Esophagus (tissue), 2 donors: Measurements from ENCODE around the gene ALCAM. TPM values are rescaled to one million over a fixed set of nuclear protein-coding genes. Genes with fewer than 3 reads are reported as not detected.

ENCODE experiments used
- H3K27ac ChIP-seq, 2 donors: one replicate each; pipeline ENCODE4 v1.5.1; 2013; ENCODE audit warnings: low read depth in 2 of 2, mild to moderate bottlenecking in 2 of 2, inconsistent platforms in 1 of 2, low read length in 1 of 2, moderate library complexity in 1 of 2
- H3K27me3 ChIP-seq, 2 donors: one replicate each; pipeline ENCODE4 v1.6.1; 2013; ENCODE audit warnings: low read length in 2 of 2, control low read depth in 1 of 2, mild to moderate bottlenecking in 1 of 2; ENCODE audit not compliant: insufficient read depth in 2 of 2, control insufficient read depth in 1 of 2
- H3K36me3 ChIP-seq, 2 donors: one replicate each; pipeline ENCODE4 v1.6.1; 2013; ENCODE audit warnings: low read length in 1 of 2; ENCODE audit not compliant: control insufficient read depth in 2 of 2, insufficient read depth in 2 of 2
- H3K4me1 ChIP-seq, 2 donors: one replicate each; pipeline ENCODE4 v1.6.1; 2013; ENCODE audit warnings: low read length in 1 of 2; ENCODE audit not compliant: control insufficient read depth in 2 of 2, insufficient read depth in 2 of 2
- H3K4me3 ChIP-seq, 2 donors: one replicate each; pipeline ENCODE4 v1.5.1; 2013; ENCODE audit warnings: low read length in 2 of 2, mild to moderate bottlenecking in 2 of 2, low read depth in 1 of 2, moderate library complexity in 1 of 2
- H3K9me3 ChIP-seq, 2 donors: one replicate each; pipeline ENCODE4 v1.6.1; 2013; ENCODE audit warnings: mild to moderate bottlenecking in 2 of 2, low read depth in 1 of 2, low read length in 1 of 2, moderate library complexity in 1 of 2; ENCODE audit not compliant: control insufficient read depth in 2 of 2, insufficient read depth in 1 of 2
- WGBS, 2 donors: extraction: QIAGEN DNeasy Blood & Tissue Kit; methylation state at CpG; one replicate each; pipeline ENCODE4 v1.1.7; 2013; 5-methylcytosine and 5-hydroxymethylcytosine counted together
- polyA plus RNA-seq, 2 donors: library from polyadenylated mRNA; stranded (reverse); fragments of 200-250 nt; gene quantifications; one replicate each; pipeline ENCODE4 v1.2.3, GENCODE V29; 2013
- donor health status: healthy with polysubstance abuse.
- donor health status: Bipolar disorder and iron deficiency.

ALCAM gene
- polyA plus RNA-seq, 2 donors, result 3.3 to 5.4 TPM

DNA sequence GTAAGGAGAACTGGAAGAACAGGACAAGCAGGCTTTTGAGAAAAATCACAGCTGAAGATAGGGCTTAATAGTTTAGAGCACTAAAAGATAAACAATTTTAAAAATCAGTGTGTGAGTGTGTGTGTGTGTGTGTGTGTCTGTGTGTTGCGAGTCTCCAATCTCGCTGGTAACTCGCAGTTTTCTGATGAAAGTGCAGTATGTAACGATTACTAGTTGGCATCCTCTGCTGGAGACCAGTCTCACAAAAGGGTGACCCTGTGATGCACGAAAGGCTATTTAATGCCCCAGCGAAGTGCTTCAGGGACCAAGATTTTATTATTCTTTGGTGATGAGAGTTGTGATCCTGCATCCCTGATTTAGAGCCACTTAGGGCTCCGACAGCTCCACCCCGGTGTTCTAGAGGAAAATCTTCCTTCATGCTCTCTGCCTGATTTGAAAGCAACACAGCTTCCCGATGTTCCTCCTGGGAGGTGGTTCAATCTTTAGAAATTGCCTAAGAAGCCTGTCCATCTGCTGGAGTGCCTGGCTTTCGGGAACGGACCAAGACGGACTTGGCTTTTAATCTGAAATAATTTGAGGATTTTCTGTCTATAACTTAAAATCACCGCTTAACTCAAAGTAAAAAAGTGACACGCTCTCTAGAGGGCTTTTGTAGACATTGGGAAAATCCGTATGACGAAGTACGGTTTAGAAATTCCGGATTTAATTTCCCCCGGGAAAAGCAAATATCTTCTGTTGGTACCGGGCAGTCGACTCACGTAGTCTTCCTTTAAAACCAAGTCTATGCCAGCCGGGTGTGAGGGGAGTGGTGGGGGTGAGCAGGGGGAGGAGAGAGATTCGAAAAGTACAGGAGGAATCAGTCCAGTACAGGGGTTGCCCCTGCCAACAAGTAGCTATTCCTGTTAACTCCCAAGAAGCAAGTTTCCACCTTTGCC lies 1.1 kb upstream of the ALCAM start:
- WGBS, 2 donors, result 4 to 5% methylated on average over 24 of the region's 24 CpGs
- H3K4me1 ChIP-seq, result peaks cover 0 to 2% of the 10 kb centered on the region in 2 donors
- H3K4me3 ChIP-seq, result peak overlapping the region; percentile 39 to 85
- no peaks in the 10 kb centered on the region for H3K9me3 ChIP-seq
- peak overlapping the region in 1 of 2 donors; percentile 38 for H3K27ac ChIP-seq
- H3K27me3 ChIP-seq, result no peaks in the 10 kb centered on the region
- H3K36me3 ChIP-seq, result no peaks in the 10 kb centered on the region

DNA sequence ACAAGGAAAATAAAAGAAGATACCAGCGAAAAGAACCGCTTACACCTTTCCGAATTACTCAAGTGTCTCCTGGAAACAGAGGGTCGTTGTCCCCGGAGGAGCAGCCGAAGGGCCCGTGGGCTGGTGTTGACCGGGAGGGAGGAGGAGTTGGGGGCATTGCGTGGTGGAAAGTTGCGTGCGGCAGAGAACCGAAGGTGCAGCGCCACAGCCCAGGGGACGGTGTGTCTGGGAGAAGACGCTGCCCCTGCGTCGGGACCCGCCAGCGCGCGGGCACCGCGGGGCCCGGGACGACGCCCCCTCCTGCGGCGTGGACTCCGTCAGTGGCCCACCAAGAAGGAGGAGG lies 325 bp downstream of the ALCAM start:
- 0% methylated on average over 26 to 29 of the region's 29 CpGs for WGBS, 2 donors

DNA sequence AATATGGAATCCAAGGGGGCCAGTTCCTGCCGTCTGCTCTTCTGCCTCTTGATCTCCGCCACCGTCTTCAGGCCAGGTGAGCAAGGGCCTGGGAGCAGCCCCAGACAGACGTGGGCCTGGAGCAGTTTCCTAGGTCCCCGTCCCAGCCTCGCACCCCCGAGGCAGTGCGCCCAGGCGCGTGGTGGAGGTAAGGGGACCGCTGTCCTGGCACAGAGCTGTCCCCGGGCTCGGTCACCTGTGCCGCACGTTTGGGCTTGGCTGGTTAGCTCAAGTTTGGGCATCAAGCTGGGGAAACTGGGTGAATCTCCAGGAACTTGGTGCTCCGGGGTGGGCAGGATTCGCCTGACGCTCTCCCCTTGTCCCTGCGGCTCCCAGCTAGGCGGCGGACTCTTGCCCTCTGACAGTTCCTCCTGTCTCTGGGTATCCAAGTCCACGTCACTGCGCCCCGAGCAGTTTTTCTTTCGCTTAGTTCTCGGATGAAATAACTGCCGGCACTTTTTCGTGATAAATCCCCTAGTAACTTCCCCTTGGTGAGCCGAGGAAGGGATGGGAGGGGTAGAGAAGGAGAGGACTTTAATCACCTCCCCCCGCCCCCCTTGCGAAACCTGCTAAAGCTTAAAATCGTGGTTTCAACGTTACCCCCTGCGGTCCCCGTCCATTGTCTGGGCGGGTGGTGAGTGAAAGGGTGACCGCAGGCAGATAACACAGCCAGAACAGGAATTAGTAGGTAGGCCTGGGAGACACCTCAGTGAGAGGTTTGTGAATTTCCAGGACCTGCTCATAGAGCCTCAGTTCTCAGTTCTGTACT lies 901 bp downstream of the ALCAM start:
- H3K27me3 ChIP-seq, result no peaks in the 10 kb centered on the region
- H3K36me3 ChIP-seq, result no peaks in the 10 kb centered on the region
- peak overlapping the region; percentile 54 to 76 for H3K27ac ChIP-seq
- peak overlapping the region; percentile 71 to 85 for H3K4me3 ChIP-seq
- H3K4me1 ChIP-seq, result peaks cover 0 to 2% of the 10 kb centered on the region in 2 donors
- WGBS, 2 donors, result 1 to 2% methylated on average over 37 of the region's 37 CpGs
- no peaks in the 10 kb centered on the region for H3K9me3 ChIP-seq

More for the DNA sequence above, 325 bp downstream of the ALCAM start:
- peak overlapping the region; percentile 54 to 76 for H3K27ac ChIP-seq
- H3K36me3 ChIP-seq, result no peaks in the 10 kb centered on the region
- H3K4me3 ChIP-seq, result peak overlapping the region; percentile 71 to 85
- H3K4me1 ChIP-seq, result peaks cover 0 to 2% of the 10 kb centered on the region in 2 donors
- no peaks in the 10 kb centered on the region for H3K27me3 ChIP-seq
- H3K9me3 ChIP-seq, result no peaks in the 10 kb centered on the region

DNA sequence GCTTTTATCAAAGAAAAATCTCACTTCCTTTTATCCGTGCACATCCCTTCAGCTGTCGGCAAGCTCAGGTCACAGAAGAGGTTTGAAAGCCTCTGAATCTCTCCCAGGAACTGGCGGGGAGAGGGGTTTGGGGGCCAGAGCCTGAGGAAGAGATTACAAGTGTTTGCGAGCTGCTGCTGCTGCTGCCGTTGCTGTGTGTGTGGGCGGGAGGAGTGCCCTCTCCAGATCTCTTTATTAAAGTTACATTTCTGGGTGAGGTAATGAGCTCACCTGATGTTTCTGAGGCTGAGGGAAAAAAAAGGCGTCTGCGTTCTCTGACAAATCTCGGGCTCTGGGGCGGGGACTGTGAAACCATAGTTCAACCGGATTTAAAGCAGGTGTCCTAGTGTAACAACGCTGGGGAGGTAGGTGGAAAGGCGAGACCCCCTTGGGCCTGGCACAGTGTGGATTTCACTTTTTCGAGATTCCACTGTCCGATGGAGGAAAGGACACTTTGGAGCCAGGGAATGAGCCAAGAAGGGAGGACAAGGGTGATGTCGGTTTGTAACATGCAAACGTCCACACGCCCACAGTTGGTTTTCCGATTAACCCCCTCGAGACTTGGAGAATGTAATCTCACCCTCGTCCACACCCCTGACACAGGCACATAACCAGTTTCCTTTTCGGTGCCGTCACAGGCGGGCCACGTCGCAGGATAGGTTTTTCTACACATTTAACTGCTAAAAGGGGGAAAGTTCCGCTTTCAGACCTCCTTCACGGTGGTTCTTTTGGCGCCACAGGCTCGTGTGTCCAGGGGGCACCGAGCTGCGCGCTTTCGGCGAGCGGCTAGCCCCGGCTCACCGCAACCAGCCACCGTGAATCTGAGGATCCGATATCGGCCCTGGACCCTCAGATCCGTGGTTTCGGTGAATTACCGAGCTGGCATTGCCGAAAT lies 2.1 kb downstream of the ALCAM start:
- Histone ChIP-seq H3K4me3 (peak overlapping the region; percentile 71 to 85), H3K36me3 (no peaks in the 10 kb centered on the region), H3K27me3 (no peaks in the 10 kb centered on the region), H3K4me1 (peaks cover 0 to 2% of the 10 kb centered on the region in 2 donors), H3K9me3 (no peaks in the 10 kb centered on the region), H3K27ac (peak overlapping the region; percentile 81 to 90)
- WGBS, 2 donors, result 1% methylated on average over 45 of the region's 45 CpGs

DNA sequence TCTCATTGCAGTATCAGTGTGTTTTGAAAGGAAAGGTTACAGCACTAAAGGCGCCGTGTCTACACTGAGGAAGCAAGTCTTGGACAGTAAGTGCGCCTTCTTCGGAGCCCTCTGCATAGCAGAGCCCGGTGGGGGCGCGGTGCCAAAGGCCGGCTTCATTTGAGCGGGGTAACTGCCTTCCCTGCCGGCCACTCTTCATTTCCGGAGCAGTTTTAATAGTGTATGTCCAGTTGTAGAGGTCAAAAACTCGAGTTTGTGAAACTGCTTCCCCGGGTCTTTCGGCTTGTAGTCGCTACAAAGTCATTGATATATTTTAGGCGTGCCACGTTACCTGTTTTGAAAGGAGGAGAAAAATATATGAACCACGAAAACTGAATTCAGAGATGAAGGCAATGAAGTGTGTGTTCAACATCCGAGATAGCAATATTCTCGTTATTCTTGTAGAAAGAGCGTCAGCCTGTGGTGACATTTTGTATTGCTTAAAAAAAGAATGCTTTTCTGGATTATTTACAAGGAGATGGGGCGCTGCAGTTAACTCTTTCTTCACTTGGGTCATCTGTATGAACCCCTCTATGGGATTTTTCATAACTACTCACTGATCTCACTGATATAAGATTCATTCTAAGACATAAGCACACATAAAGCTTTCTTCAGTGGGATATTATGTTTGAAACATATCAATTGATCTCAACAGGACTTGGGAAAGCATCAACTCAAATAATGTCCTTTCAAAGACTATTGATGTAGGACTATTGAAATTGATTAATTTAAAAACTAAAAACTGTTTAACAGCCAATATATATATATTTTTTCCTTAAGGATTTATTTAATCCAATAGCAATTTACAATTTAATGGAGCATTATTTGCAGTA lies 3.0 kb downstream of the ALCAM start:
- WGBS, 2 donors, result 0 to 1% methylated on average over 22 of the region's 22 CpGs
- H3K4me1 ChIP-seq, result peaks cover 0 to 2% of the 10 kb centered on the region in 2 donors
- no peaks in the 10 kb centered on the region for H3K9me3 ChIP-seq
- H3K4me3 ChIP-seq, result peak overlapping the region; percentile 71 to 85
- no peaks in the 10 kb centered on the region for H3K27me3 ChIP-seq
- peak overlapping the region; percentile 81 to 90 for H3K27ac ChIP-seq
- H3K36me3 ChIP-seq, result no peaks in the 10 kb centered on the region

DNA sequence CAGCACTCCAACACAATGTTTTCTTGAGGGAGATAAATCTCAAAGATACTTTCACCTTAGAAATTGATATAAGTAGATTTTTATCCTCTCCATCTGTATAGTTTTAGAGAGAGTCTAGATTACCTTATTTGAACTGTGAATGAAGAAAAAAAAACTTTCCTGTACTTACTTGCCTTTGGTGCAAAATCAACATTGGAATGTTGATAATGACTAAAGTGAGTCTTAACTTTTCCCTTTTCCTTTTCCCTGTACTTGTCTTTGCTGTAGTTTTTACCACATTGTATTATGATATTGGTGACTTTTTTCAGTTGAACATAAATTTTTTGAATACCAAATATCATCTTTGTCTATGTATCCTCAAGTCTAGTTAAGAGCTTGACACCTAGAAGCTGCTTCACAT lies 6.7 kb downstream of the ALCAM start:
- Histone ChIP-seq H3K4me3 (no peak overlapping the region), H3K36me3 (no peaks in the 10 kb centered on the region), H3K27me3 (no peaks in the 10 kb centered on the region), H3K4me1 (peaks cover 0 to 2% of the 10 kb centered on the region in 2 donors), H3K9me3 (no peaks in the 10 kb centered on the region), H3K27ac (no peak overlapping the region)

DNA sequence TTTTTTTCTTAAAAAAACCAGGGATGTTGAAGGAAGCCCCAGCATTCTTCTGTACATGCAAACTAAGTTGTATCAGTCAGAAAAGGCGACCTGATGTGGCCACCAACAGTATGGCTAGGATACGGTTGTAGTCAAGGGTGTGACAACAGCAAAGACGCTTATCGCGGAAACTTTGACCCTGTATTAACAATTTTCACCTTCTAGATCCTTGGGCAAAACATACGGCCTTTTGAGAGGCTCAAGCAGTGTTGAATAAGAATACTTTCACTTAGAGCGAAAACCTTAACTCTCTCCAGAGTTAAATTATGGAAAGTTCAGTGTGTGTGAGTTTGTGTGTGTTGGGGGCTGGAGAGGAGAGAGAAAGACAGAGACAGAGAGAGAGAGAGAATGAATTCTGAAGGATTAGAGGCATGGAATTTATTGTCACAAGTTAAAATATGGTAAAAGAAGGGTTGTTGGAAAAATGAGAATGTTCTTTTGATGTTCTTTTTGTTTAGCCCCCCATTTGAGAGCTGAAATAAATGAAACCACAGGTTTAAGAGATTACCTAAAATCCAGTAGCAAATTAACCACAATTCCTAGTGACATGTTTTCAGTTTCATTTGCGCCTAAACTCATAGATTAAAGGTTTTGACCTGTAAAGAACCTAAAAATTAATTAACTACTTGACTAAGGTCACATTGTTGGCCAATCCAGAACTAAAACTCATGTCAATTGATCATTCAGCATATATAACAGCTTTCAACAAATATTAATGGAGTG lies 9.2 kb downstream of the ALCAM start:
- H3K27ac ChIP-seq, result no peak overlapping the region
- 90 to 94% methylated on average over 8 of the region's 8 CpGs for WGBS, 2 donors

DNA sequence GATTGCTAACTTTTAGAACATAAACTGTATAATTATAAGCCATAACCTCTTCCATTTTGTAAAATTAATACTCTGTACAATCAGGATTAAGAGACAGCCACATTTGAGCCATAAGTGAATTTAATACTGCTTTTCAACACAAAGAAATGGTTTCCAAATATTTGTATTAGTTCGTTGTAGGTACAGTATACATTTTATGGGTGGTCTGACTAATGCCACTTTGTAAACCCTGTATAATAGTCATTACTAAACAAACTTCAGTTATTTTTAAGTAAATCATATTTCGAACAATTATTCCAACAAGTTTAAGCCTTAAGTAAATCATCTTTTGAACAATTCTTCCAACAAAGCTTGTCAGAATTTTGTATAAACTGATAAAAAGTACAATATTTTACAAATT lies 11.0 kb downstream of the ALCAM start:
- Histone ChIP-seq H3K4me3 (no peak overlapping the region), H3K27ac (no peak overlapping the region), H3K4me1 (no peaks in the 10 kb centered on the region), H3K36me3 (no peaks in the 10 kb centered on the region), H3K9me3 (no peaks in the 10 kb centered on the region), H3K27me3 (no peaks in the 10 kb centered on the region)
- WGBS, 2 donors, result 82 to 84% methylated on average over 2 of the region's 2 CpGs

More for the DNA sequence above, 9.2 kb downstream of the ALCAM start:
- H3K9me3 ChIP-seq, result no peaks in the 10 kb centered on the region
- no peaks in the 10 kb centered on the region for H3K4me1 ChIP-seq
- no peaks in the 10 kb centered on the region for H3K27me3 ChIP-seq
- H3K4me3 ChIP-seq, result no peak overlapping the region
- no peaks in the 10 kb centered on the region for H3K36me3 ChIP-seq
